HG02981 (cell line): ENCODE measurements around the gene VEZF1.

Experiments
- ATAC-seq: cut with Tn5 transposase; IDR thresholded peaks from one replicate; pipeline ENCODE4 v1.9.1; 2021; ENCODE audit warnings: mild to moderate bottlenecking, moderate library complexity; ENCODE audit not compliant: unreplicated experiment

The VEZF1 gene

DNA sequence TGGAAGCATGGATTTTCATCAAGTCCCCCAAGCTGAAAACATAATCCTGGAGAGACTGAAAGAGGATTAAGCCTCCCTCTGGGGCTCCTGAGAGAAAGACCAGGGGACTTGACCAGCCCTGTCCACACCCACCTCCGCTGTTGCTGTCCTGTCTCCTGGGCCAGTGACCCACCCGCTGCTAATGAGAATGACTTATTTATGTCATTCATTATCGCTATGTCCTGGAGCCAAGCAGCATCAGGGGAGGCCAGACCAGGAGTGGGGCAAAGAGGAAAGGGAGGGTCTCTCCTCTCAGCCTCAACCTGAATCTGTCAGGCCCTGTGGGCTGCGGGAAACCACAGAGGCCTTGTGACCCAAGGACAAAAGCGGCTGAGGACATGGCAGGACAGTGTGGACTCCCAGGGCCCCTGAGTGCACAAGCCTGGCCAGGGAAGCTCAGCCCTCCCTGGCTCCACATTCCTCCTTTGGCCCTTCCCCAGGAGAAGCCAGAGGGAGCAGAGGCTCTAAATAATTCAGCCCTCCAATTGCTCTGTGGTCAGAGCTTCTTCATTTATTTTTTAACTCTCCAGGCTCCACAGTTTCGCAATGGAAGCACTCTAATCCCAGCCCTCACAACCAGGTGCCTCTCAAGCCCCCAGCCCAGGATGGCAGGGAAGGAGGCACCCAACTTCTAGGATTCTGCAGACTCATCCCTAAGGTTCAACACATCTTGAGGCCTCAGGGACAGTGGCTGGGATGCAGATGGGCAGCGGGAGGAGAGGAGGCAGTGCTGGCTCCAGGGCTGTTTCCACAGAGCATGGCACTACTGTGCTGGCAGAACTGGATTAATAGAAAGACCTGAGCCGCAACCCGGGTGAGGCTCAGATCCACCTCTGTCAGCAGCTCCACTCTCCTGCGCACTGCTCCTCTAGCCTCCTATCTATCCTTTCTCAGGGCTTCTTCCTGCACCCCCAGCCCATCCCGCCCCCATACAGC lies 51.9 kb downstream of the VEZF1 start:
- no peak for ATAC-seq

- no peak for ATAC-seq
Observed at GRCh38 chr17:57931488-57932137, 56.4 kb downstream of the VEZF1 start.

DNA sequence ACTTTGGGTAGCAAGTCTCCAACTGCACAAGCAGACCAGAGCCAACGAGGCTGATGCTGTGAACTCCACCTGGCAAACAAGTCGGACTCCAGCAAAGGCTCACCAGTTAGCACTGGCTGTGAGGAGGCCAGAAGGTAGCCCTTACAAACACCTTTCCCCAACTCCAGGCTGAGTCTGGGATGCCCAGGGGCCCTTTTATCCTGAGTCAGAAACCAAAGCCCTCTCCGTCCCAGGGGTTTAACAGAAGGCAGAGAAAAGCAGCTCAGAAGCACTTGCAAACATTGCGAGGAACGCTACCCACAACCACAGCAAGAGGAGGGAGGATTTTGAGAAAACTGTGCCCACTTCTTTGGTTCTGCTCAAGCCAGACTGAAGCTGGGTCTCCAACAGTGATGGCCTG lies 57.8 kb downstream of the VEZF1 start:
- no peak for ATAC-seq

- no peak for ATAC-seq
Observed at GRCh38 chr17:57929386-57929785, 58.7 kb downstream of the VEZF1 start.

- no peak for ATAC-seq
Observed at GRCh38 chr17:57928928-57929327, 59.1 kb downstream of the VEZF1 start.

GRCh38 chr17:57927048-57927723 lies 60.9 kb downstream of the VEZF1 start:
- ATAC-seq, result no peak

DNA sequence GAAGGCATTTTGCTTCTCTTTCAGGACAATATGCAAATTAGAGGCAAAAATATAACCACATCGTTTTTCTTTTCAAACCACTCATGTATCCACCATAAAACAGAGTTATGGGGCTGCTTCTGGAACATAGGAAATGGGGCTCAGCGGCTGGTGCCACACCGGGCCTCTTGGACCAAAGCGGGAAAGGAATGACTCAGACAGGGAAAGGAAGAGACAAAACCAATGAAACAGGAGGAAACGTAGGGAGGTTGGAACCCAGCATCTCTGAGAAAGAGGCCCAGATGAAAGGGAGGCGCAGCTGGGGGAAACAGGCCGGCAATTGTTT lies 61.4 kb downstream of the VEZF1 start:
- ATAC-seq, result no peak

- no peak for ATAC-seq
Observed at GRCh38 chr17:57925361-57925990, 62.6 kb downstream of the VEZF1 start.

DNA sequence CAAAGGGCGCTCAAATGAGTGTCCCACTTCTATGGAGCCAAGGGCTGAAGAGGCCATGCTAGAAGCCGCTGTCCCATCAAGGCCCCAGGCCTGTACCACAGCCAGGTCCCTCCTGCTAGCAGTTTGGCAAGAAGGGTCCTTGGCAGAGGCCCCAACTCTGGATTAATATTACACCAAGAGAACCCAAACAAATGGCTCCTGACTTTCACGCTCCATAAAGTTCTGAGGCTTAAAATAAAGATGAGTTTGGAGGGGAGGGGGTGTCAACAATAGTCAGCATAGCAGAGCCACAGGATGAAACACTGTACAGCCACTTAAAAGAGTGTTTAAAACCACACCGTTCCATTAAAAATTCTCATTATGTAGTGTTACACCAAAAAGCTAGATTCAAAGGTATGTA lies 63.4 kb downstream of the VEZF1 start:
- no peak for ATAC-seq
